IMR-90 (cell line): ENCODE data around the gene AKT1S1. TPM values are rescaled to one million over a fixed set of nuclear protein-coding genes. Genes with fewer than 3 reads are reported as not detected.
A peak's percentile ranks its signal among the peaks of the same experiment; 100 is the strongest.

Source experiments
- ATAC-seq: fragments of 200-7000 bp; cut with Tn5 transposase; 2 replicates; pipeline ENCODE4 v1.9.1; 2020; ENCODE audit warnings: low read depth, mild to moderate bottlenecking, moderate library complexity
- BruUV-seq: library from RNA; stranded (reverse); fragments of 400-500 nt; replicated peaks from 2 replicates; lab custom pipeline; 2021; lab: Mats Ljungman, UMichigan
- CTCF ChIA-PET: fragments of 300-600 bp; formaldehyde crosslinking; extraction: SDS; loops from one replicate; lab custom pipeline; 2021; ENCODE audit warnings: antibody characterized with exemption; lab: Yijun Ruan, JAX
- POLR2A ChIA-PET: fragments of 300-600 bp; sonication (Branson Sonifier 250); formaldehyde crosslinking; loops from one replicate; lab custom pipeline; 2022; ENCODE audit warnings: antibody characterized with exemption; ENCODE audit not compliant: unreplicated experiment; lab: Charles Lee
- DNase-seq: peaks from one replicate; pipeline ENCODE4 v3.0.0; 2013
- H2AFZ ChIP-seq: replicated peaks from 2 replicates; pipeline ENCODE3; 2013; ENCODE audit warnings: low read length, mild to moderate bottlenecking; ENCODE audit not compliant: poor library complexity
- H2AK5ac ChIP-seq: 2 replicates; pipeline ENCODE4 v1.6.1; 2013; ENCODE audit warnings: low read depth, low read length, inconsistent platforms
- H2AK9ac ChIP-seq: replicated peaks from 2 replicates; pipeline ENCODE3; 2013; ENCODE audit warnings: mild to moderate bottlenecking, low read depth, low read length, moderate library complexity; ENCODE audit not compliant: poor library complexity
- H2BK120ac ChIP-seq: 2 replicates; pipeline ENCODE4 v1.6.1; 2013; ENCODE audit warnings: low read depth, low read length, inconsistent platforms
- H2BK15ac ChIP-seq: 3 replicates; pipeline ENCODE4 v1.6.1; 2013; ENCODE audit warnings: low read depth, low read length, inconsistent platforms
- H2BK20ac ChIP-seq: 2 replicates; pipeline ENCODE4 v1.6.1; 2013; ENCODE audit warnings: low read depth, mild to moderate bottlenecking, inconsistent platforms, low read length, moderate library complexity
- H2BK5ac ChIP-seq: 2 replicates; pipeline ENCODE4 v1.6.1; 2013; ENCODE audit warnings: mild to moderate bottlenecking, low read depth, low read length, inconsistent platforms; ENCODE audit not compliant: poor library complexity, severe bottlenecking
- H3K14ac ChIP-seq: replicated peaks from 2 replicates; pipeline ENCODE4 v1.6.1; 2013; ENCODE audit warnings: low read depth, low read length, inconsistent platforms
- H3K18ac ChIP-seq: 2 replicates; pipeline ENCODE4 v1.6.1; 2013; ENCODE audit warnings: low read depth, low read length, control low read depth
- H3K23ac ChIP-seq: 2 replicates; pipeline ENCODE4 v1.6.1; 2013; ENCODE audit warnings: low read depth, low read length, inconsistent platforms
- H3K27ac ChIP-seq: 2 replicates; pipeline ENCODE4 v1.5.1; 2013; ENCODE audit warnings: mild to moderate bottlenecking, control low read depth, low read length; ENCODE audit not compliant: insufficient read depth
- H3K27me3 ChIP-seq: 2 replicates; pipeline ENCODE4 v1.6.1; 2013; ENCODE audit warnings: low read length; ENCODE audit not compliant: control insufficient read depth, insufficient read depth
- H3K36me3 ChIP-seq: 2 replicates; pipeline ENCODE4 v1.6.1; 2013; ENCODE audit warnings: low read length, mixed read lengths; ENCODE audit not compliant: control insufficient read depth, insufficient read depth
- H3K4ac ChIP-seq: 2 replicates; pipeline ENCODE4 v1.6.1; 2013; ENCODE audit warnings: low read depth, low read length, inconsistent platforms
- H3K4me1 ChIP-seq: 2 replicates; pipeline ENCODE4 v1.6.1; 2013; ENCODE audit warnings: low read length, mixed read lengths; ENCODE audit not compliant: control insufficient read depth, insufficient read depth
- H3K4me2 ChIP-seq: 2 replicates; pipeline ENCODE4 v1.6.1; 2013; ENCODE audit warnings: low read depth, mild to moderate bottlenecking, control low read depth, low read length, moderate library complexity
- H3K4me3 ChIP-seq: 2 replicates; pipeline ENCODE4 v1.5.1; 2013; ENCODE audit warnings: low read depth, mild to moderate bottlenecking, control low read depth, low read length, moderate library complexity; ENCODE audit not compliant: insufficient read depth
- H3K56ac ChIP-seq: 2 replicates; pipeline ENCODE4 v1.6.1; 2013; ENCODE audit warnings: low read length, inconsistent platforms; ENCODE audit not compliant: insufficient read depth; ENCODE audit errors: extremely low read depth
- H3K79me1 ChIP-seq, 2 experiments: 2 replicates each; pipeline ENCODE4 v1.6.1; 2013; ENCODE audit warnings: low read length in 2 of 2, inconsistent platforms in 1 of 2, low read depth in 1 of 2
- H3K9ac ChIP-seq: 2 replicates; pipeline ENCODE4 v1.6.1; 2013; ENCODE audit warnings: low read depth, low read length, control low read depth
- H3K9me1 ChIP-seq: 2 replicates; pipeline ENCODE4 v1.6.1; 2013; ENCODE audit warnings: low read length, inconsistent platforms; ENCODE audit not compliant: insufficient read depth
- H3K9me3 ChIP-seq: 2 replicates; pipeline ENCODE4 v1.6.1; 2013; ENCODE audit warnings: low read length; ENCODE audit not compliant: control insufficient read depth, insufficient read depth
- H4K20me1 ChIP-seq: 2 replicates; pipeline ENCODE4 v1.6.1; 2013; ENCODE audit warnings: low read length, inconsistent platforms; ENCODE audit not compliant: insufficient read depth
- H4K5ac ChIP-seq: 2 replicates; pipeline ENCODE4 v1.6.1; 2013; ENCODE audit warnings: mild to moderate bottlenecking, low read depth, low read length, control low read depth
- H4K8ac ChIP-seq, 2 experiments: 2 replicates each; pipeline ENCODE4 v1.6.1; 2013; ENCODE audit warnings: low read depth in 2 of 2, low read length in 2 of 2, control low read depth in 1 of 2, inconsistent platforms in 1 of 2
- H4K91ac ChIP-seq: 2 replicates; pipeline ENCODE4 v1.6.1; 2013; ENCODE audit warnings: low read depth, low read length, inconsistent platforms; ENCODE audit not compliant: insufficient read depth
- BHLHE40 ChIP-seq: fragments of 150-350 bp; IDR thresholded peaks from 2 replicates; pipeline ENCODE4 v1.6.1; 2016; ENCODE audit warnings: mild to moderate bottlenecking, low read depth, low read length
- CEBPB ChIP-seq: IDR thresholded peaks from 2 replicates; pipeline ENCODE4 v1.6.1; 2012; ENCODE audit warnings: low read depth, low read length, improper control_type of control experiment
- CHD1 ChIP-seq: IDR thresholded peaks from 2 replicates; pipeline ENCODE4 v1.6.1; 2012; ENCODE audit warnings: low read depth, low read length, improper control_type of control experiment
- FOS ChIP-seq: fragments of 150-350 bp; IDR thresholded peaks from 2 replicates; pipeline ENCODE4 v1.6.1; 2016; ENCODE audit warnings: low read depth, low read length
- MAZ ChIP-seq: IDR thresholded peaks from 2 replicates; pipeline ENCODE4 v1.6.1; 2012; ENCODE audit warnings: low read depth, mild to moderate bottlenecking, low read length, improper control_type of control experiment, moderate library complexity, borderline replicate concordance
- MXI1 ChIP-seq: IDR thresholded peaks from 2 replicates; pipeline ENCODE4 v1.6.1; 2012; ENCODE audit warnings: low read depth, mild to moderate bottlenecking, low read length, moderate library complexity, borderline replicate concordance
- POLR2A ChIP-seq: IDR thresholded peaks from 2 replicates; pipeline ENCODE4 v1.6.1; 2012; ENCODE audit warnings: mild to moderate bottlenecking, low read depth, low read length
- RCOR1 ChIP-seq: IDR thresholded peaks from 2 replicates; pipeline ENCODE4 v1.6.1; 2012; ENCODE audit warnings: mild to moderate bottlenecking, low read length, improper control_type of control experiment; ENCODE audit not compliant: insufficient replicate concordance
- SMC3 ChIP-seq: fragments of 150-350 bp; IDR thresholded peaks from 2 replicates; pipeline ENCODE4 v1.6.1; 2016; ENCODE audit warnings: low read depth, mild to moderate bottlenecking, antibody characterized with exemption, low read length, moderate library complexity
- WGBS, 2 experiments: methylation state at CpG; one replicate each; pipeline versions ENCODE4 v1.1.5 to v1.1.7; 2013; ENCODE audit warnings: missing lambda C conversion rate in 2 of 2; ENCODE audit not compliant: insufficient read length in 1 of 2; ENCODE audit errors: extremely low coverage in 2 of 2; 5-methylcytosine and 5-hydroxymethylcytosine counted together
- dilution Hi-C: fragments of 300-500 bp; cut with HindIII; formaldehyde crosslinking; loops from one replicate; pipeline ENCODE4 v1.14.3; 2018; ENCODE audit warnings: low sequenced_read_pairs; ENCODE audit not compliant: unreplicated experiment
- in situ Hi-C: fragments of 300-500 bp; cut with MboI; formaldehyde crosslinking; loops from 3 replicates; pipeline ENCODE4 v1.14.3; 2019; ENCODE audit warnings: low sequenced_read_pairs, inconsistent platforms, mixed read lengths
- intact Hi-C: fragments of 100-400 bp; cut with micrococcal nuclease; formaldehyde crosslinking; loops from 2 replicates; pipeline ENCODE4 v1.10.0; 2022
- polyA plus RNA-seq, 3 experiments: library from polyadenylated mRNA; depleted of rRNA; stranded (reverse); fragments of >200 nt; gene quantifications; 2 replicates each; pipeline ENCODE4 v1.2.3, GENCODE V29; 2012; ENCODE audit warnings: low replicate concordance in 1 of 3
- total RNA-seq: library from RNA; depleted of rRNA; stranded (reverse); fragments of >200 nt; gene quantifications from 2 replicates; pipeline ENCODE4 v1.2.3, GENCODE V29; 2012

The AKT1S1 gene
- total and polyA plus RNA-seq, 2 of the 4 experiments (the other 2 are of a cell fraction) = 3.6 to 54.4 TPM

DNA sequence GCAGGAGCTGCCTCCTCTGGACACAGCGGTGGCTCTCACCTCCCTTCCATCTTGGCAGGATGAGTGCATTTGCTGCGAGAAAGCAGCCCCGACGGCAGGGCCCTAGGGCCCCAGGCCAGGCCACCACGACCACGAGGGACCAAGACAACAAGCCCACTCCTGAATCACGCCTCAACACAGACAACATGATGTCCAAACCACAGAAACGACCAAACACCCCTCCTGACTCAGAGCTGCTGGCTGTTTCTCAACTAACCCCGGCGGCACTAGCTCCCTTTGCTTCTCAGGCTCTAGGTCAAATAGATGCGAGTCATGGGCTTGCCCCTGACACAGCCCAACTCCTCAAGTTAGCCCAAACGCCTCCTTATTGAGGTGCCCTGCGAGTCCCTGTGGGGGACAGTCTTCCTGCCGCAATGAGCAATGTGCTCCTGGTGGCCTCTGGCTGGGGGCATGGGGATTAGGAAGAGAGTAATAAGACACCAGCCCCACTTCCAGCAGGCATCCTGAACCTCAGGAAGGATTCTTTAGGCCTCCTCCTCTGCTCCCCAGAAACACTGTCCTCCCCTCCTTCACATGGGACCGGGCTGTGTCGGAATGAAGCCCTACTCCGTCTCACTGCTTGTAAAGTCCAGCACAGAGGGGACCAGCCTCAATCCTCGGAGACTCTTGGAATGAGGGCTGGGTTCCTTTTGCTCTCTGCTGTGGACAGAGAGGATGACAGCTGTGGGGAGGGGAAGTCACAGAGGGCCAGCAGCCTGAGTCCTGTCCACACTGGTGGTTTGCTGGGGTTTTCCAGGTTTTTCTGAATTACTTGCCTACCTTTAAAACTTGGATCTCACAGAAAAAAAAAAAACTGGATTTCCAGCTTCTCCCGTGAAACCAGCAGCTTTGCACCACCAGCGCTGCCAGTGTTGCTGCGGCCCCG is 45.0 kb upstream of the AKT1S1 start:
- Histone ChIP-seq H3K4me3 (no peak overlapping the region), H2AFZ (peak overlapping the region; percentile 67), H2AK9ac (peak overlapping the region; percentile 74), H3K36me3 (peaks cover 26% of the 10 kb centered on the region), H2AK5ac (peak overlapping the region; percentile 15), H3K56ac (no peak overlapping the region), H2BK120ac (no peak overlapping the region), H2BK15ac (no peak overlapping the region), H3K27ac (peak overlapping the region; percentile 27), H3K9me1 (peaks cover 12% of the 10 kb centered on the region), H2BK5ac (peak overlapping the region; percentile 49), H3K4me2 (peak overlapping the region; percentile 10; the same call in 1 of the 2 replicates), H3K27me3 (no peaks in the 10 kb centered on the region), H3K9me3 (no peaks in the 10 kb centered on the region), H3K18ac (no peak overlapping the region), H4K91ac (no peak overlapping the region), H3K23ac (peak overlapping the region; percentile 65; the same call in 1 of the 2 replicates), H3K9ac (no peak overlapping the region), H2BK20ac (no peak overlapping the region), H4K5ac (no peak overlapping the region), H3K79me1 (peaks cover 30 to 86% of the 10 kb centered on the region in 2 experiments), H4K20me1 (peaks cover 45% of the 10 kb centered on the region), H4K8ac (peak overlapping the region in 1 of 2 experiments; percentile 45; a peak in 1 of 4 replicates), H3K4ac (peak overlapping the region; percentile 64), H3K14ac (peak overlapping the region; percentile 48; the same call in 1 of the 2 replicates), H3K4me1 (peaks cover 13% of the 10 kb centered on the region)
- CTCF ChIA-PET = no interaction called here
- dilution Hi-C loops = no loop called here
- intact Hi-C loops = no loop called here
- in situ Hi-C loops = no loop called here
- peak; percentile 85 for ATAC-seq
- peak; percentile 42; the same call in 1 of the 2 replicates for TF ChIP-seq FOS
- peak; percentile 76 for TF ChIP-seq CEBPB
- TF ChIP-seq BHLHE40 = no peak
- no peak for TF ChIP-seq SMC3
- TF ChIP-seq MXI1 = peak; percentile 37; the same call in 1 of the 2 replicates
- no peak for TF ChIP-seq MAZ
- no peak for TF ChIP-seq RCOR1
- TF ChIP-seq CHD1 = no peak
- TF ChIP-seq POLR2A = no peak
- peak; percentile 81 for DNase-seq
- WGBS, 2 experiments = 97% methylated on average over 5 of the region's 22 CpGs; no CpG with 5 or more reads in 1 of the 2 experiments
- BruUV-seq = no TSS peak
- POLR2A ChIA-PET = no interaction called here
